SH-SY5Y (cell line): ENCODE results near the gene MGAT5.

ENCODE experiments used
- GATA2 ChIP-seq: IDR thresholded peaks from 2 replicates; pipeline ENCODE4 v1.6.1; 2011; ENCODE audit warnings: mild to moderate bottlenecking, low read depth, low read length
- GATA3 ChIP-seq: IDR thresholded peaks from 2 replicates; pipeline ENCODE4 v1.6.1; 2011; ENCODE audit warnings: low read depth, mild to moderate bottlenecking, low read length, moderate library complexity

DNA sequence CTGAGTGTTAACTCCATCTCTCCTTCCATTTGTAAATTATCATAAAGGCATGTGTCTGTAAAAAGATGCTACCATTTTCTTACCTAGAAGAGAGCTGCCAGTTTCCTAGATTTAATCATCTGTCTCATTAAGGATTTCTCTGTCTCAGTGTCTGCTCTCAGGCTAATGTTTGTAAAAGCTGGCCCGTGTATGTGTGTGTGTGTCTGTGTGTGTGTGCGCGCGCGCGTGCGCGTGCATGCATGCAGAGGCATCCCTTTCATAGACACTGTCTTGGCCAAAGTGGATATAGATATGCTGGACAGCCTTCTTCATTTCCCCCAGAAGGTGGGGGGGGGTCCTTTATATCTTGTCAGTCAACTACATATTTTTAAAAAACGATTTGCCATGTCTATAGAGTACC lies 18.9 kb downstream of the MGAT5 start:
- TF ChIP-seq GATA2 = no peak
- TF ChIP-seq GATA3 = no peak
